Endothelial cell of umbilical vein (primary cell): ENCODE results near the gene ZSWIM6. TPM values are rescaled to one million over a fixed set of nuclear protein-coding genes. Genes with fewer than 3 reads are reported as not detected.

Experiments
- BruUV-seq: library from RNA; stranded (reverse); fragments of 400-500 nt; replicated peaks from 2 replicates; lab custom pipeline; 2021; lab: Mats Ljungman, UMichigan
- CTCF ChIA-PET: fragments of 300-600, 350-600 bp; sonication (Branson Sonifier 250); formaldehyde crosslinking; loops from one replicate; lab custom pipeline; 2021; ENCODE audit warnings: antibody characterized with exemption, inconsistent platforms; lab: Charles Lee
- POLR2A ChIA-PET: fragments of 300-600, 350-600 bp; sonication (Branson Sonifier 250); formaldehyde crosslinking; loops from one replicate; lab custom pipeline; 2021; ENCODE audit warnings: antibody characterized with exemption, inconsistent platforms; lab: Charles Lee
- DNase-seq: peaks from one replicate; pipeline ENCODE4 v3.0.0-alpha.2; 2011; ENCODE audit warnings: low read depth, low spot score
- FAIRE-seq: peaks from 2 replicates; lab custom pipeline; 2011; peaks lifted over from hg19 to GRCh38; lab: Jason Lieb, UNC
- H2AFZ ChIP-seq: 2 replicates; pipeline ENCODE4 v1.6.0; 2012; ENCODE audit warnings: low read depth, low read length, control low read depth, inconsistent platforms
- H3K27ac ChIP-seq: 2 replicates; pipeline ENCODE4 v1.5.1; 2011; ENCODE audit warnings: low read depth, mild to moderate bottlenecking, control low read depth, low read length, moderate library complexity; ENCODE audit not compliant: insufficient read depth
- H3K27me3 ChIP-seq, 2 experiments: 2 replicates each; pipeline versions ENCODE4 v1.6.0 to v1.6.1; 2011; ENCODE audit warnings: low read length in 2 of 2, mixed read lengths in 1 of 2; ENCODE audit not compliant: control insufficient read depth in 2 of 2, insufficient read depth in 2 of 2
- H3K36me3 ChIP-seq, 2 experiments: 2 replicates in 1 of 2; 3 replicates in 1 of 2; pipeline ENCODE4 v1.5.1; 2011; ENCODE audit warnings: low read length in 2 of 2, mild to moderate bottlenecking in 1 of 2, moderate library complexity in 1 of 2; ENCODE audit not compliant: control insufficient read depth in 2 of 2, insufficient read depth in 2 of 2; ENCODE audit errors: extremely low read depth in 1 of 2
- H3K4me1 ChIP-seq: 3 replicates; pipeline ENCODE4 v1.5.1; 2011; ENCODE audit warnings: mild to moderate bottlenecking, low read length; ENCODE audit not compliant: control insufficient read depth, insufficient read depth; ENCODE audit errors: extremely low read depth
- H3K4me2 ChIP-seq: 2 replicates; pipeline ENCODE4 v1.6.1; 2011; ENCODE audit warnings: low read length, control low read depth, mixed read lengths; ENCODE audit not compliant: insufficient read depth
- H3K4me3 ChIP-seq, 3 experiments: fragments of 200-600 bp in 1 of 3; sonication (generic), shearing (Covaris generic) in 1 of 3; replicated peaks in 1 of 3; 2 replicates each; pipeline ENCODE4 v1.5.1; 2011 to 2016; ENCODE audit warnings: control low read depth in 3 of 3, low read length in 3 of 3, mild to moderate bottlenecking in 2 of 3, inconsistent platforms in 1 of 3, low read depth in 1 of 3, moderate library complexity in 1 of 3; ENCODE audit not compliant: insufficient read depth in 1 of 3
- H3K79me2 ChIP-seq: 2 replicates; pipeline ENCODE4 v1.6.0; 2012; ENCODE audit warnings: low read length, inconsistent platforms; ENCODE audit not compliant: control insufficient read depth, insufficient read depth
- H3K9ac ChIP-seq: replicated peaks from 2 replicates; pipeline ENCODE3; 2011; ENCODE audit warnings: low read length, control low read depth; ENCODE audit not compliant: insufficient read depth; ENCODE audit errors: extremely low read depth
- H3K9me1 ChIP-seq: replicated peaks from 3 replicates; pipeline ENCODE4 v1.6.0; 2011; ENCODE audit warnings: mild to moderate bottlenecking, low read length; ENCODE audit not compliant: control insufficient read depth, insufficient read depth; ENCODE audit errors: extremely low read depth
- H3K9me3 ChIP-seq: replicated peaks from 2 replicates; pipeline ENCODE4 v1.5.1; 2012; ENCODE audit warnings: low read length, inconsistent platforms; ENCODE audit not compliant: control insufficient read depth, insufficient read depth
- H4K20me1 ChIP-seq: replicated peaks from 2 replicates; pipeline ENCODE3; 2011; ENCODE audit warnings: mild to moderate bottlenecking, low read length; ENCODE audit not compliant: control insufficient read depth, insufficient read depth; ENCODE audit errors: extremely low read depth
- CTCF ChIP-seq, 2 donors: IDR thresholded peaks; 1 replicate in 1 of 2; 2 replicates in 1 of 2; pipeline ENCODE4 v1.5.1; 2011; ENCODE audit warnings: low read length in 2 of 2, mild to moderate bottlenecking in 2 of 2, moderate library complexity in 2 of 2, control low read depth in 1 of 2, inconsistent platforms in 1 of 2, low read depth in 1 of 2; ENCODE audit not compliant: insufficient read depth in 1 of 2; ENCODE audit errors: extremely low read depth in 1 of 2
- EZH2 ChIP-seq: IDR thresholded peaks from 2 replicates; pipeline ENCODE4 v1.6.1; 2012; ENCODE audit warnings: borderline replicate concordance, low read depth, mild to moderate bottlenecking, moderate library complexity, low read length, inconsistent platforms; ENCODE audit not compliant: severe bottlenecking
- FOS ChIP-seq: IDR thresholded peaks from 2 replicates; pipeline ENCODE4 v1.6.1; 2011; ENCODE audit warnings: mild to moderate bottlenecking, low read length, moderate library complexity, borderline replicate concordance; ENCODE audit not compliant: insufficient read depth
- GATA2 ChIP-seq: IDR thresholded peaks from 2 replicates; pipeline ENCODE4 v1.7.0; 2011; ENCODE audit warnings: low read depth, mild to moderate bottlenecking, moderate library complexity, mixed read lengths, low read length; ENCODE audit not compliant: insufficient read length, insufficient read depth
- JUN ChIP-seq: IDR thresholded peaks from 2 replicates; pipeline ENCODE4 v1.6.1; 2011; ENCODE audit warnings: borderline replicate concordance, low read depth; ENCODE audit not compliant: insufficient read length, insufficient read depth
- MAX ChIP-seq: IDR thresholded peaks from 2 replicates; pipeline ENCODE4 v1.6.1; 2011; ENCODE audit not compliant: insufficient read depth, insufficient read length
- MYC ChIP-seq: IDR thresholded peaks from one replicate; pipeline ENCODE4 v1.6.1; 2011; ENCODE audit warnings: mild to moderate bottlenecking, low read depth, low read length
- POLR2A ChIP-seq: IDR thresholded peaks from 2 replicates; pipeline ENCODE4 v1.6.1; 2012; ENCODE audit warnings: low read depth, mild to moderate bottlenecking, control low read depth, low read length
- POLR2AphosphoS5 ChIP-seq: IDR thresholded peaks from 2 replicates; pipeline ENCODE4 v1.6.1; 2012; ENCODE audit warnings: low read depth, mild to moderate bottlenecking, control low read depth, low read length, moderate library complexity; ENCODE audit not compliant: insufficient read depth
- dilution Hi-C: fragments of 300-500 bp; cut with MboI; formaldehyde crosslinking; loops from one replicate; pipeline ENCODE4 v1.15.0; 2019; ENCODE audit warnings: low sequenced_read_pairs; ENCODE audit not compliant: extremely low pct_ligation_motif_present
- intact Hi-C: fragments of 100-400 bp; cut with micrococcal nuclease; formaldehyde crosslinking; loops from one replicate; pipeline ENCODE4 v1.10.0; 2022
- polyA plus RNA-seq, 4 experiments: library from polyadenylated mRNA; depleted of rRNA in 3 of 4; stranded (reverse) in 3 of 4; unstranded in 1 of 4; fragments of >200 nt; gene quantifications; 2 replicates each; pipeline versions ENCODE4 v1.2.1 to v1.2.3, GENCODE V29; 2011 to 2012; ENCODE audit warnings: missing spikeins in 1 of 4
- total RNA-seq: library from RNA; stranded (reverse); gene quantifications from 2 replicates; pipeline ENCODE4 v1.2.3, GENCODE V29; 2021

Gene ZSWIM6
- total and polyA plus RNA-seq, 2 donors (not counting 3 experiments of a cell fraction or from before 2014, with no cell fraction given), result 14.9 to 25.3 TPM

- H3K4me2 ChIP-seq, result no peak overlapping the region
- H3K9ac ChIP-seq, result peak overlapping the region; percentile 92
- FAIRE-seq (no peak), DNase-seq (peak; percentile 43)
- no TSS peak for BruUV-seq
- dilution Hi-C loops, result no loop called here
- ChIA-PET POLR2A (interaction anchor here (1.3 kb wide), 1 partner anchor 14 kb away, joined by 3 read pairs; no protein-coding TSS in a partner anchor), CTCF (interaction anchor here (1.2 to 1.6 kb wide), 3 partner anchors 55 to 485 kb away, joined by 3 to 9 read pairs (median 6); no protein-coding TSS in a partner anchor)
- peak overlapping the region; percentile 57 to 99 (median 76) for H3K4me3 ChIP-seq
- no peaks in the 10 kb centered on the region for H3K36me3 ChIP-seq
- H3K4me1 ChIP-seq, result peaks cover 38% of the 10 kb centered on the region
- H4K20me1 ChIP-seq, result peaks cover 13% of the 10 kb centered on the region
- H3K27me3 ChIP-seq, result no peaks in the 10 kb centered on the region
- no peaks in the 10 kb centered on the region for H3K9me1 ChIP-seq
- H3K79me2 ChIP-seq, result peaks cover 61% of the 10 kb centered on the region
- no peak overlapping the region for H2AFZ ChIP-seq
- intact Hi-C loops, result loop anchor here (1.0 to 10.0 kb wide), 6 partner anchors 75 to 638 kb away; no protein-coding TSS in a partner anchor
- no peaks in the 10 kb centered on the region for H3K9me3 ChIP-seq
- H3K27ac ChIP-seq, result peak overlapping the region; percentile 85
- TF ChIP-seq JUN, result no peak
- no peak for TF ChIP-seq MYC
- no peak for TF ChIP-seq POLR2A
- TF ChIP-seq FOS, result peak; percentile 34
- peak; percentile 55 for TF ChIP-seq POLR2AphosphoS5
Observed at GRCh38 chr5:61332851-61333320, 828 bp downstream of the ZSWIM6 start.

GRCh38 chr5:61333321-61333953, 1.4 kb downstream of the ZSWIM6 start:
- Histone ChIP-seq H3K36me3 (no peaks in the 10 kb centered on the region), H3K27me3 (no peaks in the 10 kb centered on the region), H2AFZ (no peak overlapping the region), H3K4me3 (peak overlapping the region; percentile 76 to 99 (median 96)), H3K4me1 (peaks cover 32% of the 10 kb centered on the region), H3K4me2 (peak overlapping the region; percentile 96), H3K9ac (peak overlapping the region; percentile 92), H3K27ac (peak overlapping the region; percentile 85), H3K9me1 (no peaks in the 10 kb centered on the region), H3K79me2 (peaks cover 67% of the 10 kb centered on the region), H3K9me3 (no peaks in the 10 kb centered on the region), H4K20me1 (peaks cover 13% of the 10 kb centered on the region)
- DNase-seq (peak; percentile 46), FAIRE-seq (no peak)
- CTCF ChIA-PET, result interaction anchor here (0.6 to 1.6 kb wide), 6 partner anchors 13 to 484 kb away, joined by 3 to 9 read pairs (median 5); no protein-coding TSS in a partner anchor
- dilution Hi-C loops (no loop called here), intact Hi-C loops (loop anchor here (2.0 to 10.0 kb wide), 4 partner anchors 201 to 639 kb away; no protein-coding TSS in a partner anchor)
- TF ChIP-seq POLR2A (no peak), EZH2 (no peak), MAX (no peak), POLR2AphosphoS5 (no peak), CTCF (IDR thresholded peaks at IDR 0.05; ENCODE audit: extremely low read depth in 1 of 2, insufficient read depth in 1 of 2, low read depth in 1 of 2, low read length in 2 of 2) (no peak), JUN (no peak), MYC (no peak), FOS (no peak), GATA2 (no peak)
- no TSS peak for BruUV-seq
- POLR2A ChIA-PET, result no interaction called here
